Adipose tissue (tissue), 3 donors: Measurements from ENCODE around the gene CRTC1. TPM values are rescaled to one million over a fixed set of nuclear protein-coding genes. Genes with fewer than 3 reads are reported as not detected.

Experiments used
- H3K27ac ChIP-seq: one replicate; pipeline ENCODE4 v1.5.1; 2013; ENCODE audit warnings: low read depth, low read length
- WGBS, 3 donors: extraction: QIAGEN DNeasy Blood & Tissue Kit; methylation state at CpG; one replicate each; pipeline ENCODE4 v1.1.7; 2013; 5-methylcytosine and 5-hydroxymethylcytosine counted together
- polyA plus RNA-seq, 3 donors: library from polyadenylated mRNA; stranded (reverse); fragments of 200-250 nt; gene quantifications; one replicate each; pipeline ENCODE4 v1.2.3, GENCODE V29; 2013
- donor health status: healthy with polysubstance abuse.
- donor health status: Bipolar disorder and iron deficiency.
- donor health status: healthy.

Gene CRTC1
- polyA plus RNA-seq, 3 donors: 5.3 to 8.3 (median 5.4) TPM

DNA sequence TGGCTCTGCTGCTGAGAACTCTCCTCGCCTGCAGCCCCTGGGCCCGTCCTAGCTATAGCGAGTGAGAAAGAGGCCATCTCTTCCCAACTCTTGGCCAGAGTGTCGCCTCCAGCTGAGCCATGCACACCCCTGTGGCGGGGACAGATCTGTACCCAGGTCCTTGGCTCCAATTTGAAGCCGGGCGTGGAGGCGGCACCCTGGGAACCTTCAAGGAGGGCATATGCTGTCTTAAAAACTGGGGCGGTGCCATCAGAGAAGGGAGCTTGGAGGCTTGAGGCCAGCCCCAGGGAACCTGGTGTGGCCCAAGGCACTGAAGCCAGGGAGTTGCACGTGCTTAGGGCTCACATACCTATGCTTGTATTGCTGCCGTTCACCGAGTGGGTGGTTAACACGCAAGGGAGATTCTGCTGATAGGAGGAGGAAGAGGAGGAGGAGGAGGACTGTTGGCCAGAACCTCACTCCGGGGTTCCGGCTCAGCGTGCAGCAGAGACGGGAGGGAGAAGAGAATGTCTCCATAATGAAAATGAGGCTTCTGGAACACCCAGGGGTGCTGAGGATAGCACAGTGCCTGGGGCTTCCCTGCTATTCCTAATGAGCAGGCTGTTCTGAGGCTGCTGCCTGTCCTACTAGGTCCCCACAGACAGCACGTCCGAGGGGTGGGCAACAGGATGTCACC, 67.0 kb downstream of the CRTC1 start:
- H3K27ac ChIP-seq: no peak overlapping the region
- 94 to 97% (median 96%) methylated on average over 19 of the region's 19 CpGs for WGBS, 3 donors

DNA sequence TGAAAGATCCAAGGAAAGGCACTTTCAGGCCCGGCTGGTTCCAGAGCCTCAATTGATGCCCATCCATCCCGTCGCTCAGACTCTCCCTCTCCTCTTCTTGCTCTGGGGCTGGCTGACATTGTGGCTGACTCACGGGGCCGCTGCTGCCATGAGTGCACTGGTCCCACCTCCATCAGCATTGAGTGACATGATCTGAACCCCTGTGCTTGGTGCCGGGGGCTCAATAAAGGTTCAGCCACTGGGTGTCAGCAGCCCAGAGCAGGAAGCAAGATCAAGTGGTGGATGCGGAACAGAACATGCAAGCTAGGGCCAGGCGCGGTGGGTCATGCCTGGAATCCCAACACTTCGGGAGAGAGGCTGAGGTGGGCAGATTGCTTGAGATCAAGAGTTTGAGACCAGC, 68.1 kb downstream of the CRTC1 start:
- no peak overlapping the region for H3K27ac ChIP-seq
- 92 to 95% (median 93%) methylated on average over 10 of the region's 10 CpGs for WGBS, 3 donors

DNA sequence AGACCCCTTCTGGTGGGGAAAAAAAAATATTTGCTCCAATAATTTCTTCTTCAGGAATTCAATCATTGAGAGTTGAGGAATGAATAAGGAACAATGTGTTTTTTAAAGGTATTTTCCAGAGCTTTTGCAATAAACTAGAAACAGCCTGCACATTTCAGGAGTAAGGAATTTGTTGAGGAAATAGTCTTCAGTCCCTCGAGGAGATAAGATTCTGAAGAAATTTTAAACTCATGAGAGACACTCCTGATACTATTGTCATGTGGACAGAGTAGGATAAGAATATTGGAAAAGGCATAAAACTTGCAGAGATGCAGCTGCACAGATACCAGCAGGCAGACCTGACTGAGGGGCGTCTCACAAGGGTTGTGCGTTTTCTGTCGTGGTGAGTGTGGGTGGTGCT, 71.0 kb downstream of the CRTC1 start:
- H3K27ac ChIP-seq: no peak overlapping the region
- 75 to 86% (median 80%) methylated on average over 4 of the region's 4 CpGs for WGBS, 3 donors

DNA sequence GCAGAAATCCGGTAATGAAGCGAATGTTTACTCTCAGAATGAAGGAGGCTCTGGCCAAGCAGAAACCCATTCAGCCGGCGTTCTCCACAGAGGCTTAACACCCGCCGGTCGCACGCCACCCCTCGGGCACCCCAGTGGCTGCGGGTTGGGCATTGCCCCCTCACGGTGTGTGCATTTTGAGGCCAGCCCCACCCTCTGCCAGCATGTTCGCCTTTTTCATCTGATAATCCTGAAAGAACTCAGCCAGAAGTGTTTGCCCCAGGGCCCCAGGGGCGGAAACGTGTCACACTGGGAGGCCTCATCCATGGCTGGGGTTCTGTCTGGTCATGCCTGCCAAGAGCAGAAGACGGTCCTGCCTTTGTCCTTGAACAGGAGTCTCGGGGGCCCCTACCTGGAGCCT, 73.4 kb downstream of the CRTC1 start:
- no peak overlapping the region for H3K27ac ChIP-seq
- WGBS, 3 donors: 89 to 95% (median 93%) methylated on average over 16 of the region's 16 CpGs

GRCh38 chr19:18759304-18759994, 76.0 kb downstream of the CRTC1 start:
- no peak overlapping the region for H3K27ac ChIP-seq
- WGBS, 3 donors: 77 to 92% (median 85%) methylated on average over 19 of the region's 19 CpGs

GRCh38 chr19:18759995-18760426, 76.5 kb downstream of the CRTC1 start:
- WGBS, 3 donors: 89 to 92% (median 91%) methylated on average over 21 to 22 of the region's 22 CpGs
- H3K27ac ChIP-seq: no peak overlapping the region

GRCh38 chr19:18760440-18761383, 77.2 kb downstream of the CRTC1 start:
- 85 to 94% (median 90%) methylated on average over 24 to 27 of the region's 27 CpGs for WGBS, 3 donors

DNA sequence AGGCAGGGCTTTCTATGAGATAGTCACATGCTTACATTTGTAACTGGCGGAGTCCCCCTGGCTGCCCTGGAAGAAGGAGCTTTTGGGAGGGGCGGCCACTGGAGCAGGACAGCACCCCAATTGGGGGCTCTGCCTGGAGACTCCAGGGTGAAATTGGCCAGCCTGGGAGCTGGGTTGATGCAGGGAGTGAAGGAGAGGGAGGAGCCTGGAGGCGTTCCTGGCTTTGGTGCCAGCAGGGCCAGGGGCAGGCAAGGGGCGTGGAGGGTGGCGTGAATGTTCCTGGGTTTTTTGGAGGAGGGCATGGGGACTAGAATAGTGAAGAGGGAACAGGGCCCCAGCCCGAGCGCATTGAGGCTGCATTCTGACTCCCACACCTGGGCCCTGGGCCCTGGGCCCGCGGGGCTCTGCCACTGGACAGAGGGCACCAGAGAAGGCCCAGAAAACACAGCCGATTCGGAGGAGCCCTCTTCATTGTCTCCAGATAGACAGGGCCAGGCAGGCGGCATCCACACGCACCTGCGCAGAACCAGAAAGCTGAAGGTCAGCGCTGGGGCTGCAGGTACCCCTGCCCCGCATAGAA, 78.1 kb downstream of the CRTC1 start:
- WGBS, 3 donors: 81 to 90% (median 90%) methylated on average over 14 to 16 of the region's 16 CpGs
- no peak overlapping the region for H3K27ac ChIP-seq

More at GRCh38 chr19:18760440-18761383, 77.2 kb downstream of the CRTC1 start:
- no peak overlapping the region for H3K27ac ChIP-seq

GRCh38 chr19:18762125-18763023, 78.9 kb downstream of the CRTC1 start:
- H3K27ac ChIP-seq: no peak overlapping the region
- 15 to 44% (median 41%) methylated on average over 34 to 35 of the region's 35 CpGs for WGBS, 3 donors

- 78 to 91% (median 79%) methylated on average over 40 to 41 of the region's 41 CpGs for WGBS, 3 donors
- H3K27ac ChIP-seq: no peak overlapping the region
These were observed 80.5 kb downstream of the CRTC1 start for GRCh38 chr19:18763674-18764590.

GRCh38 chr19:18764591-18765051, 81.1 kb downstream of the CRTC1 start:
- H3K27ac ChIP-seq: no peak overlapping the region
- WGBS, 3 donors: 66 to 82% (median 71%) methylated on average over 4 of the region's 4 CpGs

GRCh38 chr19:18765224-18765623, 81.7 kb downstream of the CRTC1 start:
- WGBS, 3 donors: 56 to 91% (median 80%) methylated on average over 8 of the region's 8 CpGs
- no peak overlapping the region for H3K27ac ChIP-seq

DNA sequence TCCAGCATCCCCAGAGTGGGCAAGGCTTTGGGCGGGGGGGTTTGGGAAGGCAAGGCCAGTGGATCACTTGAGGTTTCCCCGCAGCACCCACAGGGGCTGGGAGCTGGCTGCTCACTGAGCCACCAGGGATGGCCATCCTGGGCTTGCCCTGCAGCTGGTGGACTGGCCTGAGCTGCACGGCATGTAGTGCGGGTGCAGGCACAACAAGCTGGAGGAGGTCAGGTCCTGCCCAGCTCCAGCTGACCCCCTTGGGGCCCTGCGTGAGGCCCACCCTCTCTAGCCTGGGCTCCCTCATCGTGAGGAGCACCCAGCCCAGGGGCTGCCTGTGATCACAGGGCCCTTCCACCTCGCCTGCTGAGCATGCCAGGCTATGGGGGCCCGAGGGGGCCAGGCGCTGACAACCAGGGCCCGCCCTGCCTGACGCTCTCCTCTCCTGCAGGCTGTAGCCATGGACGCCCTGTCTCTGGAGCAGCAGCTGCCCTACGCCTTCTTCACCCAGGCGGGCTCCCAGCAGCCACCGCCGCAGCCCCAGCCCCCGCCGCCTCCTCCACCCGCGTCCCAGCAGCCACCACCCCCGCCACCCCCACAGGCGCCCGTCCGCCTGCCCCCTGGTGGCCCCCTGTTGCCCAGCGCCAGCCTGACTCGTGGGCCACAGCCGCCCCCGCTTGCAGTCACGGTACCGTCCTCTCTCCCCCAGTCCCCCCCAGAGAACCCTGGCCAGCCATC, 84.7 kb downstream of the CRTC1 start:
- WGBS, 3 donors: 86 to 90% (median 87%) methylated on average over 21 to 30 of the region's 30 CpGs
- no peak overlapping the region for H3K27ac ChIP-seq

GRCh38 chr19:18768997-18769891, 85.8 kb downstream of the CRTC1 start:
- 82 to 93% (median 85%) methylated on average over 24 of the region's 24 CpGs for WGBS, 3 donors
- no peak overlapping the region for H3K27ac ChIP-seq

- no peak overlapping the region for H3K27ac ChIP-seq
- 94 to 97% (median 96%) methylated on average over 15 of the region's 15 CpGs for WGBS, 3 donors
These were observed 86.6 kb downstream of the CRTC1 start for GRCh38 chr19:18769989-18770528.
